Central memory CD4-positive, alpha-beta T cell (primary cell): ENCODE measurements around the gene ELP4.
"Not testable (repeated sequence)": the region's sequence is repeated elsewhere in the genome, so short reads cannot be mapped to it uniquely, and the experiment has no call there.

ENCODE experiments used
- DNase-seq: peaks from one replicate; pipeline ENCODE4 v3.0.0; 2022

ELP4 gene

DNA sequence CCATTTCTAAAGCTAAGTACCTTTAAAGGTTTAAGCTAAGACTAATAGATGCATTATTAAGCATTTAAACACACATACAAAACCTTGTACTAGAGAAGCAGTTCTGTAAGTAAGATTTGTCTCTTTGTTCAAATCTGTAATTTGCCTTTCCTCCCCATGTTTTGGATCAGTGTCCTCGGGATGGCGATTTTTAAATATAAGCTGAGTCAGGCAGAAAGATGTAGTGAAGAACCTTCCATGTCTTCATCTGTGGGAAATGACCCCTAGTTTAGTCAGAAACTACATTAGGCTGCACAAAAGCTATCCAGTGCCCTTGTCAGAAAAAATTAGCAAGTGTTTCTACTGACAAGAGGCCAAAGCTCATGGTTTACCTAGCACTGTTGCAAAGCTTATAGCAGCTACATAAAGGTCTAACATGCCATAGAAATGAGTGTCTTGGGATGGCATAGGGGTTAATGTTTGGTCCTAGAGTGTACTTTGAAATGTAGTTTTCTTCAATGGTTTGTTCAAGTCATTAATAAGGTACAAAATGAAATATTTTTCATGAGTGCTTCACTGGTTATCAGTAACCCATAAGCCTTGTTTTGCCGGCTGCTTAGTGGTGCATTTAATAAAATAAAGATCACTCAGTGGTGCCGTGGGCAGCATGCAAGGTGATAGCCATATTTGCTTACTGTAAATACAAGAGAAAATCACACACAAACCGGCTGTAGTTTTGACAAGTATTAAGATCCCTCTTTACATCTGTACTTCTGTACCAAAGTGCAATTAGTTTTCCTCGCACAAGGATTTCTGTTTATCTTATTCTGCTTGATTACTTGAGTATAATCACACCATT, 139.8 kb downstream of the ELP4 start:
- no peak for DNase-seq

GRCh38 chr11:31651208-31651607, 141.6 kb downstream of the ELP4 start:
- no peak for DNase-seq

DNA sequence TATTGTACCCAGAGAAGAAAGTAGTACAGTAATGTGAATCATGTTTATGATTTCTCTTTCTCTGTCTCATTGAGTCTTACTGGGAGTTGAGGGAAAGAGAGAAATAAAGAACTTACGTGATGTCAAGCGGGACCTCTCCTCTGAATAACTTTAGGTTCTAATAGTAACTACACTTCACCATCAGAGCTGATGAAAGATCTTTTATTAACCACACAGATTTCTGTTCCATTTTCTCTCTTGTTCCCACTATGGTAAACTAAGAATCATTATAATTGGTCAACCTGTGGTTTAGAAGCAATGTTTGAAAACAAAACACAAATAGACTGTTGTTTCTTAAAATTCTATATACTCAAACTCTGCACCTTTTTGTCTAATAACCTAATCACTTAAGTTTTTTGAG, 142.3 kb downstream of the ELP4 start:
- no peak for DNase-seq

- DNase-seq = no peak
These were observed 143.0 kb downstream of the ELP4 start for GRCh38 chr11:31652528-31652927.

GRCh38 chr11:31655483-31655882, 145.9 kb downstream of the ELP4 start:
- DNase-seq = no peak

GRCh38 chr11:31656051-31656450, 146.5 kb downstream of the ELP4 start:
- DNase-seq = no peak

DNA sequence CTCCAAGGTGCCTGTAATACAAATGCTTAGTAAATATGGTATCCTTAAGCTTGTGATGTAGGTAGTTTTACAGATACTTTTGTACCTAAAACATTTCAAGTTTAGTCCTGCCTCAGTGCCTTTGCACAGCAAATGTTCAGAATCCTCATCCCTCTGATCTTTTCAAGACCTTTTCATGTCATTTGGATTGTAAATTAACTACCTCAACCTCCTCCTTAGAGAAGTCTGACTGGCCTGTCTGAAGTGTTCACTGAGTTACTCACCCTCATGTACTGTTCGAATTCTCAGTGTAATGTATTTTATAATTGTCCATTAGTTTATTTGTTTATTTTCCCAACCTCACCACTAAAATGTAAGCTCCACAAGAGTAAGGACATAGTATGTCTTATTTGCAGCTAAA, 147.5 kb downstream of the ELP4 start:
- no peak for DNase-seq

- no peak for DNase-seq
These were observed 154.6 kb downstream of the ELP4 start for GRCh38 chr11:31664129-31664528.

GRCh38 chr11:31664954-31665353, 155.4 kb downstream of the ELP4 start:
- DNase-seq = no peak

DNA sequence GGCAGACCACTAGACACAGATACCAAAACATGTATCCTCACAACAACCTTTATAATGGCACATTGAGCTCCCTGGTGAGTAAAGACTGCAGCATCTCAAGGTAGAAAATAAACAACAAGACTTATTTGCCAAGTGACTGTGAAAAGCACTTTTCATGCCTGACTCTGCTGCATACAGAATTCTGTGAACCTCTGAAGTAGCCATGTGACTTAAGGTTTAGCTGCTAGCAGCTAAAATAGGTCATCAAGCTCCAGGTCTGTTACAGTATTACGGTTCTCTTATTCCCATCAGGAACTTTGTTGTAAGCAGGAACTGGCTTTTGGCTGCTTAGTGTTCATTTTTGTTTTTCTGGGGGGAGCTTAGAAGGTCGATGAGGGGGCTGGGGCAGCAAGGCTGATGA, 162.1 kb downstream of the ELP4 start:
- no peak for DNase-seq

DNA sequence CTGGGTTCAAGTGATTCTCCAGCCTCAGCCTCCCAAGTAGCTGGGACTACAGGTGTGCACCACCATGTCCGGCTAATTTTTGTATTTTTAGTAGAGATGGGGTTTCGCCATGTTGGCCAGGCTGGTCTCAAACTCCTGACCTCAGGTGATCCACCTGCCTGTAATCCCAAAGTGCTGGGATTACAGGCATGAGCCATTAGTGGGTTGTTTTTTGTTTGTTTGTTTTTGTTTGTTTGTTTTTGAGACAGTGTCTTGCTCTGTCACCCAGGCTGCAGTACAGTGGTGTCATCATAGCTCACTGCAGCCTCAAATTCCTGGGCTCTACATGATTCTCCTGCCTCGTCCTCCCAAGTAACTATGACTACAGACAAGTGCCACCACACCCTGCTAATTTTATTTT, 163.5 kb downstream of the ELP4 start:
- not testable (repeated sequence) for DNase-seq

DNA sequence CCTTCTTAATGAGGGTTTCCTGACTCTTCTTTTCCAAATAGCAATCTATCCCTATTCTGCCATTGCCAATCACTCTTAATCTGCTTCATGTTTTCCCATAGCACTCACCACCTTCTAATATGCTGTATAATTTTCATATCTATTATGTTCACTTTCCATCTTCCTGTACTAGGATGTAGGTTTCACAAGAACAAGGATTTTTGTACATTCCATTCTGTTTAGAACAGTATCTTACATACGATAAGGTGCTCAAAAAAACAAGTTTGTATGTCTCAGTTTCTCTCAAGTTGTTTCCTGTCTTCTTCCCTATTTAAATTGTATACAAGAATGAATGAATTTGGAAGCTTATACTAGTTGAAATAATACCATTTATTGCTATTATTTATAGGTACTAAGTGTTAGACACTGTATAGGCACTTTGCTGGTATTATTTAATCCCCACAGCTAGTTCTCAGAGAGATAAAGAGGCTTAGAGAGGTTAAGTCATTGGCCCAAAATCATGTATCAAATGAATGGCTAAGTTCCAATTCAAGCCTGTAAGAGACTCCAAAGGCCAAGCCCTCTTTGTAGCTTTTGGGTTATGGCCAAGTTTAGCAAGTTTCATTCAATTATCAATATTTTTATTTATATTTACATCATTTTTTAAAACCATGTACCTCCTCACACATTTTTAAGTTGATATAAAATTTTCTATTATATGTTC, 166.9 kb downstream of the ELP4 start:
- DNase-seq = no peak

GRCh38 chr11:31680770-31681169, 171.2 kb downstream of the ELP4 start:
- DNase-seq = no peak

GRCh38 chr11:31687256-31687655, 177.7 kb downstream of the ELP4 start:
- no peak for DNase-seq

DNA sequence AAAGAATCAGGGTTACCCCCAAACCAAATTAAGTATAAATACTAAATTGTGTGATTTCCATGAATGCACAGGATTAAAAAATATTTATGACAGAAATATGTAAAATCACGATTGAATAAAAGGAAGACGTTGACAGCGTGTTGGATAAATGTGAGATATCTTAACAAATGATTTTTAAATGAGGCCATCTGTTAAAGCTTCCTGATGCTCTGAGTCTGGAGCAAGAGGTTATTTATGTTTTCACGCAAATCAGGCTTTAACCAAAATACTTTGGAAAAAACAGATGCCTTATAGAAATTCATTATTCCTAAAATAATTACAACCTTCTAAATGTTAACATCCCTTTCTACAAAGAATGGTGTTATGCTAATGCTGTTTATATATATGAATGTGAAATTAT, 178.3 kb downstream of the ELP4 start:
- no peak for DNase-seq

- no peak for DNase-seq
These were observed 180.0 kb downstream of the ELP4 start for GRCh38 chr11:31689559-31689958.

DNA sequence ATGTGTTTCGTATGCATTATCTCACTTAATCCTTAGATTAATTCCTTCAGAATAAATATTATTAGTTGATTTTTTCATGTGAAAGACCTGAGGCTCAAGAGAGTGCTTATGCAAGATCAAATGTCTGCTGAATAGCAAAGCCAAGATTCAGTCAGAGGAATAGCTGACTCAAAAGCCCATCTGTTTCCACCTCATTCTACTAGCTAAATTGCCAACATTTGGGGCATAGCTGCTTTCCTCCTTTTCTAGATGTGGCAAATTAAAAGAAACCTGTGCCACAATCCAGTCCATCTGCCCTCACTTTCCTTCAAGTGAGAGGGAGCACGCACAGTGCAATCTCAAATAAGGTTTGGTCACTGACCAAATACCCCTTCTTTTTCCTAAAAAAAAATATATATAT, 180.5 kb downstream of the ELP4 start:
- no peak for DNase-seq

- no peak for DNase-seq
These were observed 180.9 kb downstream of the ELP4 start for GRCh38 chr11:31690516-31690915.

GRCh38 chr11:31692466-31692865, 182.9 kb downstream of the ELP4 start:
- DNase-seq = no peak

DNA sequence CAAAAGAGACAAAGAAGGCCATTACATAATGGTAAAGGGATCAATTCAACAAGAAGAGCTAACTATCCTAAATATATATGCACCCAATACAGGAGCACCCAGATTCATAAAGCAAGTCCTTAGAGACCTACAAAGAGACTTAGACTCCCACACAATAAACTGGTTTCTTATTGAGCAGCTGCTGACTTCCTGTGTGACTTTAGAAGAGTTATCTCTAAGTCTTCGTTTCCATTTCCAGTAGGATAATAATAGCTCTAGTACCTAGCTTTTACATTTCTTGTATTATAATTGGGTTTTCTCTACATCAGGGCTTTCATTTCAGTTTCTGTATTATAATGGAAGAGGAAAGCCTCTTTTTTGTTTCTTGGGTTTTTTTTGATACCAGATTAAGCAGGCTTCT, 187.5 kb downstream of the ELP4 start:
- not testable (repeated sequence) for DNase-seq

DNA sequence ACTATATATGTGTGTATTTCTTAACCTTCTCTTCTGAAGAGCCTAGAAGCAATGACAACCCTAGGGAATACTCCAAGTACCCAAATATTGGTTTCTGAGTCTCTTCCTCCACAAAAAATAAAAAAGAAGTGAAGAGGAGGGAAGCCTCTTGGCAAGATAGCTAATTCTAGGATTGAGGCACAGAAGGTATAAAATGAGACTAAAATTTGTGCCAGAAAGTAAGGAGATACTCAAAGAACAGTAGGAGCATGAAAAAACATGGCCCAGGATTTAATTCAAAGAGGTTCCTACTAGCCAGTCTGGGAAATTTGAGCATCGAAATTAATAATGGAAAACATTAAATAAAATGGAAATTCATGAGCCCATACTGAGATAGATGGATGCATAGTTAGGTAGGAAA, 189.5 kb downstream of the ELP4 start:
- DNase-seq = no peak

- no peak for DNase-seq
These were observed 193.4 kb downstream of the ELP4 start for GRCh38 chr11:31702966-31703365.

DNA sequence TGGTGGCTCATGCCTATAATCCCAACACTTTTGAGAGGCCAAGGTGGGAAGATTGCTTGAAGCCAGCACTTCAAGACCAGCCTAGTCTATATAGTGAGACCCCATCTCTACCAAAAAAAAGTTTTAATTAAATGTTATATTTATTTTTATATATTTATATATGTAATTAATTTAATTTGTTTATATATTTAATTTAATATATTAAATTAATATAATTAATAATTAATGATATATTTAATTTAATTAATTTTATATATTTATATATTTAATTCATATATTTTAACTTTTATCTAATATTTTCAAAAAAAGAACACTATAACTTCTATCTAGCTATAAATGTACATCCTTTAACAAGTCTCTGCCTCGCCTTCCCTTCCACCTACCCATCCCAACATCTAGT, 196.8 kb downstream of the ELP4 start:
- no peak for DNase-seq

DNA sequence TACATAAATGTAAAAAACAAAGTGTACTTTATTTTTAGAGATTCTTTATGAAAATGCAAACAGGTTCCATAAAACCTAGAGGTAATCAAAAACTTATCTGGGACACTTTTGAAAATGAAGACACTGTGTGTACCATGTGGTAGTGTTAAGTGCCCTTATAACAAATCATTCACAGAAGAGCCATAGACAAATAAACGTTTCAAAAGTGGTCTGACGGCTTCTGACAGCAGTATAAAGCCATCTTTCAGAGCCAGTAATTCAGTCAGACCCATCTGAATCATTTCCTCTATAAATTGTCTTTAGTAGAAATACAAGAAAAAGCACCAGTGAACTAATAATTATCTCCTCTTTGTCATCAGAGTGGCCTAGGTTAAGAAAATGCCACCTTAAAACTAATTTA, 201.6 kb downstream of the ELP4 start:
- no peak for DNase-seq

GRCh38 chr11:31712851-31713250, 203.3 kb downstream of the ELP4 start:
- DNase-seq = no peak
